ENCODE measurements around the gene C18orf54.
A peak's percentile ranks its signal among the peaks of the same experiment; 100 is the strongest.
"Not testable (repeated sequence)": the region's sequence is repeated elsewhere in the genome, so short reads cannot be mapped to it uniquely, and the experiment has no call there.

The C18orf54 gene

DNA sequence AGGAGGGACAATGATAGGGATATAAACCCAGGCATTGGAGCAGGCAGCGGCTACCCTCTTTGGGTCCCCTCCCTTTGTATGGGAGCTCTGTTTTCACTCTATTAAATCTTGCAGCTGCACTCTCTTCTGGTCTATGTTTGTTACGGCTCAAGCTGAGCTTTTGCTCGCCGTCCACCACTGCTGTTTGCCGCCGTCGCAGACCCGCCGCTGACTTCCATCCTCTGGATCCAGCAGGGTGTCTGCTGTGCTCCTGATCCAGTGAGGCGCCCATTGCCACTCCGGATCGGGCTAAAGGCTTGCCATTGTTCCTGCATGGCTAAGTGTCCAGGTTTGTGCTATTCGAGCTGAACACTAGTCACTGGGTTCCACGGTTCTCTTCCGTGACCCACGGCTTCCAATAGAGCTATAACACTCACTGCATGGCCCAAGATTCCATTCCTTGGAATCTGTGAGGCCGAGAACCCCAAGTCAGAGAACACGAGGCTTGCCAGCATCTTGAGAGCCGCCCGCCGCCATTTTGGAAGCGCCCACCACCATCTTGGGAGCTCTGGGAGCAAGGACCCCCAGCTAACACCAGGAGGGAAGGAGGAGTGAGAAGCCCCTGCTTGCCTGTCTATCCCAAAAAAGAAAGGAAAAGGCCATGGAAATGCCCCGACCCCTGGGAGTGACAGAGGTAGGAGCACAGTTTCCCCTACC, 29.2 kb downstream of the C18orf54 start:
- FAIRE-seq = not testable (repeated sequence)

DNA sequence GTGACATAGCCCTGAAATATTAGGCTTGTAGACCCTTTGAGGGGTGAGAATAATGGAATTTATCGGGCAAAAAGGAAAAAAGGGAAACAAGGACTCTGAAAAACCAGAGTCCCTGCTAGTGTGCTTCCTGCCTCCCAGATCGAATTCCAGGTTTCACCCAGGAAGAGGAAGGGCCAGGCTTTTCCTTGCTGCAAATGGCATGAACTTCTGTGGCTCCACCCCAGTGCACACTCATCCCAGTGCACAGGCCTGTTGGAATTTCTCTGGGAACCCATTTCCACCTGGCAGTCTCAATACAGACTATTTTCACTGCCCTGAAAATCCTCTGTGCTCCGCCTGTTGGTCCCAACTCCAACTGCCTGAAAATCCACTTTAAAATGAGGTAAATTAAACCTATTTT, 29.9 kb downstream of the C18orf54 start:
- DNase-seq (ENCODE audit: insufficient read length, low spot score) (no peak), FAIRE-seq (no peak)

More for the DNA sequence above, 29.2 kb downstream of the C18orf54 start:
- not testable (repeated sequence) for DNase-seq (ENCODE audit: insufficient read length, low spot score)

DNA sequence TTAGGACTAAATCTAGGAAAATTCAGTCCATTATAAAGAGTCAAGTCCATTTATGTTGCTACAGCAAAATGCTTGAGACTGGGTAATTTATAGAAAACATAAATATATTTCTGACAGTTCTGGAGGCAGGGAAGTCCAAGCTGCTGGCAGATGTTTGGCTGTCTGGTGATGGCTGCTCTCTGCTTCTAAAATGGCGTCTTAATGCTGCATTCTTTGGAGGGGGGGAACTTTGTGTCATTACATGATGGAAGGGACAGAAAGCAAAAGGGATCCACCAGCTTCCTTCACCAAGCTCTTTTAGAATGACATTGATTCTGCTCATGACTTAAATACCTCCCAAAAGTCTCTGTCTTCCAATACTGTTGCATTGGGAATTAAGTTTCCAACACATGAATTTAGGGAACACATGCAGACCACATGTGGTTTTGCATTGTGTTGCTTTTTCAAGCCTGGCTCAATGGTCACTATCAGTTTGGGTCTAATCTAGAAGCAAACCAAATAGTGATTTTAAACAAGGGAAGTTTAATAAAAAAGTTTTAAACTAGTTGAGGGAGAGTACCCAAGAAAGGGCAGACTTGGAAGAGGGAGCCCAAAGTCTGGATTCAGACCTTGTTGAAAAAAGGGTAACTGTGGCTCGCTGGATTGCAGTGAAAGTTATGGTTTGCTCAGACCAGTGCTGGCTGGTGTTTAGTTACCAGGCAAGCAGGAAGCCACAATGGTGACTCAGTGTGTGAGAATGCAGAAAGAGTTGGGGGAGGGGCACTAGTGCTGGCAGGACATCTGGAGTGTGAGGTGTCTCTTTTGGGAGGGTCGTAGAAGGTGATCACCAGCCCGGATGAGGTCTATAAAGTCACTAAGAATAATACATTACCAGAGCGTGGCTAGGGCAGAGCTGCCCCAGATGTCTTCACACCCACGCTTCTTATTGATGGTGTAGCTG, 30.8 kb downstream of the C18orf54 start:
- DNase-seq (ENCODE audit: insufficient read length, low spot score) (peak; percentile 28), FAIRE-seq (peak; percentile 89)

DNA sequence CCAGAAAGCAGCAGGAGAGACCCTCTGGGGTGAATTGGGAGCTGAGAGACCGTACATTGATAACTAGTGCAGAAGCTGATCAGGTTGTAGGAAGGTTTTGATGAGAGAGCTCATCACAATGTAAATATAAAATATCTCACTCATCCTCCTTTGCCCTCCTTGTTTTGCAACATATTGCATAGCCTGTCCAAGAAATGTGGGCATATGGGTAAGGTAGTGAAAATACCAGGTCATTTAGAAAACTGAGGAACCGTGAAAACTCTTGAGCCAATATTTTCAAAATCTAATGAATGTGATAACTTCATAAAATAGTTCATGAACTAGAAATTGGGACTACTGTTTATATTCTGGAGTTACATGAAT, 31.4 kb downstream of the C18orf54 start:
- no peak for DNase-seq (ENCODE audit: insufficient read length, low spot score)
- FAIRE-seq = no peak

DNA sequence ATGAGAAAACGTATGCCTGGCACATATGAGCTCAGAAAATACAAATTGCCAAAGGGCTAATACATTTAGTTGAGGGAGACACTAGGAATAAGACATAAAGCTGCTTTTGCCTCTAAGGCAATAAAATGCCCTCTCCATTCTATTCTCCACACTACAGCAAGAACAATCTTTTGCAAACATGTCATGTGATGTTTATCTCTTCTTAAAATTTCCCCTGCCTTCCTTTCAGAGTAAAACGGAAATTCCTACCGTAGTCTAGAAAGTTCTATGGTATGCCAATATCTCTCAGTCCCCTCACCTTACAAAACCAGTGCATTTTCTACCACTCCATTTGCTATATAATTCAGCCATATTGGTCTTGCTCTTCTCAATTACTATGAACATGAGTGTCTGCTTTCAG, 33.1 kb downstream of the C18orf54 start:
- FAIRE-seq (no peak), DNase-seq (ENCODE audit: insufficient read length, low spot score) (no peak)

DNA sequence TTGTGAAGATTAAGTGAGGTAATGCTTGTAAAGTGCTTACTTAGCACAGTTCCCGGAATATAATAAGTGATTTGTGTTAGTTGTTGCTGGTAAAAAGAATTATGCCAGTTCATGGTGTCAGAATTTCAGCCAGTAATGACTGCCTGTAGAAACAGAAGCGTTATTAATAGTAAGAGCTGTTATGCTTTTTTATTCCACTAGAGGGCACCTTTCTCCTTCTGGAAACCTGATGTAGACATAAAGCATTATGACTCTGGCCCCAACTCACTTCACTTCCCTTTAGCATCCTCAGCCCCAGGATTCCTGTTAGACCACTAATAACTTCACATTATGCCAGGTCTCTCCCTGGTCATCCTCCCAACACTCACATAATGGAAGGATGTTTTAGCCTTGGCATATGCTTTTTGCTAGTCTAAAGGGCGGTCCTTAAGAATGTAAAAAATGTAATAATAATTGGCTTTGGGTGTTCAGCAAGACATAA, 34.9 kb downstream of the C18orf54 start:
- FAIRE-seq (peak; percentile 93), DNase-seq (ENCODE audit: insufficient read length, low spot score) (peak; percentile 53)

DNA sequence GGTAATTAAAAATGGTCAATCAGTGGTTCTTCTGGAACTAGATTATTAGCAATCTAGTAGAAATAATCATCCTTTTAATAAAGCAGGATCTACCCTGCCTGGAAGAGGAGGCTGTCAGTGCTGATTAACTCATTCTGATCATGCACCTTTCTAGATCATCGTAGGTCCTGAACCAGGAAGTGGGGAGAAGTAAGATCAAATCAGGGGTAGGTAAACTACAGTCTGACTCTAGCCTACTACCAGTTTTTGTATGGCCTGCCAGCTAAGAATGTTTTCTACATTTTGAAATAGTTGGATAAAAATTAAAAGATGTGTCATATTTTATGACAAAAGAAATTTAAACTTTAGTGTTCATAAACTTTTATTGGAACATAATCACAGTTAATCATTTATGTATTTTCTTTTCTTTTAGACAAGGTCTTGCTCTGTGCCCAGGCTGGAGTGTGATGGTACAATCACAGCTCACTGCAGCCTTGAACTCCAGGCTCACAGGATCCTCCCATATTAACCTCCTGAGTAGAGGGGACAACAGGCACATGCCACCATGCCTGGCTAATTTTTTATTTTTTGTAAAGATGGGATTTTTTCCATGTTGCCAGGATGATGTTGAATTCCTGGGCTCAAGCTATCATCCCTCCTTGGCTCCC, 36.1 kb downstream of the C18orf54 start:
- FAIRE-seq (no peak), DNase-seq (ENCODE audit: insufficient read length, low spot score) (no peak)

DNA sequence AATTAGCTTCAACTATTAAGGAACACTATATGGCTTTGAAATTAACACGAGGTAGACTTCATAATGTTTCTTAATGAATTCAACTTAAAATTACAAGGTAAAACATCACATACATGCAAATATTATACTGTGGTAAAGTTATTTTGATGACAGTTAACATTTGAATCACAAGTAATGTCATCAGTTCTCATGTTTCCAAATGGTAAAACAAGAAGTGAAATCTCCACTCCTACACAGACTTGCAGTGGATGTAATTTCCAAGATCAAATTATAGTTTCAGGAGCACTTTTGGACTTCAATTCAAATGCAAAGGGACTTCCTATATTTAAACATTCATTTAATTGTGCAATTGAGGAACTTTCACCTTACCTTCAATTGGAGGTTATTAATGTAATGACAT, 39.1 kb downstream of the C18orf54 start:
- FAIRE-seq = no peak
- no peak for DNase-seq (ENCODE audit: insufficient read length, low spot score)

DNA sequence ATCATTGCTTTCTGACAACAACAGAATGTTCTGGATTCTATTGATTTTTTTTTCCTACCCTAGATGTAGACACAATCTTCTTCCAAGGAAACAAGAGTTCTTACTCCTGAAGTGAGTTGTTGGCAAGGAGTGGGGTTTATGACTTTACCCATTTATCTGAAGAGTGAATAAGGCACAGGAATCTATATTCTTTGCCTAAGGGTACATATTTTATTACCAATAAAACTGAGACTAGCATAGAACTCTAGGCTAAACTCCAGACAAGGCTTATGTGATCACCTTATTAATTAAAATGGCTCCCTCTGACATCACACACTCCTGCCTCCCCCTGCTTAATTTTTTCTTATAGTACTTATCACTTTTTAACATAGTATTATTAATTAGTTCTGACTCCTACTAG, 47.6 kb downstream of the C18orf54 start:
- DNase-seq (ENCODE audit: insufficient read length, low spot score) = no peak
- FAIRE-seq = no peak

DNA sequence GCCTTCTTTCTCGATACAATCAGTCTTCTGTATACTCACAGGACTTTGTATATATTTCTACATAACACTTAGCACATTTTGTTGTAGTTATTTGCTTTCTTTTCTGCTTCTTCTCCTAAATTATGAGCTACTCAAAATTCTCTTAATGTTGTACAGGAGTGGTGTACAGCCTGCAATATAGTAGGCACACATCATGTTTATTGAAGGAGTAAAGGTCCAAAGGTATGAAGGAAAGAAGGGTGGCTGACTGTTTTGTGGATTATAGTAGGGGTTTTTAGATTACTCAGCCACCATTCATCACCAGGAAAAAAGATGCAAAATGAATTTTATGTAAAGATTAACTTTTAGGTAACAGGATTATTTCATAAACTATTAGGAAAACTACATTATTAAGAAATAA, 54.1 kb downstream of the C18orf54 start:
- DNase-seq (ENCODE audit: insufficient read length, low spot score) (no peak), FAIRE-seq (no peak)

DNA sequence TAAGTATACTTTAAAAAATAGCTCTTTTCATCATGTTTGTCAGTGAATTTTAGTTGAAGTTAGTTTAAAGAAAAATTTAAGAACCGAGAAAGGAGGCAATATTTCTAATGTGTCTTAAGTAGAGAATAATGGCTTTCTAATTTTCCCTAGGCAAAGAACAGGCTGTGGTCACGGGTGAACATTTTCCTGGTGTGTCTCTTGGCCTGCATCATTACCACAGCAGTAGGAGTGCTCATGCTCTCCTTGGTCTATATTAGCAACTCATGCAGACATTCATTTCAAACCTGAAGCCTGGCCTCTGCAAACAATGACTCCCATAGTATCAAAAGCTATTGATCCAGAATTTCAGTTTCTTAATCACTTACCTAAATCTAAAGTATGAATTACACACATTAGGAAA, 57.4 kb downstream of the C18orf54 start:
- no peak for FAIRE-seq
- DNase-seq (ENCODE audit: insufficient read length, low spot score) = no peak

DNA sequence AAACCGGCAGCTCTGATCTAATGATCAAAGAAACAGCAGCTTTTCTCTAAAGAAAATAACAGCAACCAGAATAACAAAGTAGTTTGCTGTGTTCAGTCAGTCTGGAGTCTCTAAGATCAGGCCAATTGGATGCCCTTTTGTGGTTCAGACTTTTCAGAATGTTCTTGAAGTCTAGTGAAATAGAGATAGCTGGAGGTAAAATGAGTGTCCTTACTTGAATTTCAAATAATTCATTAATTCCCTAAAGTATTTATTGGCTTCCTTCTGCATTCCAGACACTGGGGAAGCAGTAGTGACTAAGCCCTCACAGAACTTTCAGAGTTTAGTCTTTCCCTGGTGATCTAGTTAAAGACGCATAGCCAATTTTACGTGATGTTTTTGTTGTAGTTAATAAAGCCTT, 58.7 kb downstream of the C18orf54 start:
- FAIRE-seq (no peak), DNase-seq (ENCODE audit: insufficient read length, low spot score) (no peak)

DNA sequence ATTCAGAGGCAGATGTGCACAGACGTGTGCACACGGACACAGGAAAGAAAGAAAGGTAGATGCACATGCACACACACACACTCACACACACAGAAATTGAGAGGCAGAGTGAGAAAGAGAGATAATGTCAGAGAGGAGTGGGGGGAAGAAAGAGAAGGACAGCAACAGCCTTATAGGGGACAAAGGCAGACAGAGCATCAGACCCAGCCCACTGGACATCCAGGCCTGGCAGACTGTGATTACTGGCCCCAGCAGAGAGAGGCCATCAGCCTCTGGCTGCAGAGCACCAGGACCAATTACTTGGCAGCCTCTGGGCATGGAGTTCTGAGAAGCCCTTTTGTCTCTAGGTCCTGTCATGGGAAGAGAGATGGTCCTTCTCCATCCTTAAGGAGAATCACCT, 66.1 kb downstream of the C18orf54 start:
- FAIRE-seq (no peak), DNase-seq (ENCODE audit: insufficient read length, low spot score) (no peak)

DNA sequence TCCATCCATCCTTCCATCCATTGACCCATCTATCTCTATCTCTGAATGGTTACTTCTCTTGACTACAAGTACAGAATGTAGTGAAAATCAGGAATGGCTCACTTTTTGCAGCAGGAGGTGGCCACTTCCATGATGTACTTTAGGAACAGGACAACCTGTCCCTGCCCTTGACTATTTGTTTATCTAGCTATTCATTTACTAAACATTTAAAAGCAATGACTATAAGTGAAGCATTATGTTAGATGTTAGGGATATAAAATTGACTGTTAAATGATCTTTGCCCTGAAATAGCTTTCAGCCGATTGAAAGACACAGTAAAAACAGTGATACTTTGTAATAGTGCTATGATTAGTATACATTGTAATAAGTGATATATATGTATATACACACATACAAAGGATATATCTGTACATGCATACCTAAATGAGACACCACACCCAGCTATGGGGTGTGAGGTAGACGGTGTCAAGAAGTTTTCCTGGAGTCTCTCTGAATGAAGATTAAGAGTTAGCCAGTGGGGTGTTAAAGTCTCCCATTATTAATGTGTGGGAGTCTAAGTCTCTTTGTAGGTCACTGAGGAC, 68.5 kb downstream of the C18orf54 start:
- DNase-seq (ENCODE audit: insufficient read length, low spot score) (no peak), FAIRE-seq (no peak)
